HFF-Myc (cell line): ENCODE measurements around the gene KLHL11.
A peak's percentile ranks its signal among the peaks of the same experiment; 100 is the strongest.

Experiments
- DNase-seq: peaks from one replicate; pipeline ENCODE4 v3.0.0-alpha.2; 2011; ENCODE audit warnings: low read depth; ENCODE audit errors: extremely low read depth
- H3K4me3 ChIP-seq: replicated peaks from 2 replicates; pipeline ENCODE4 v1.5.1; 2011; ENCODE audit warnings: low read depth, mild to moderate bottlenecking, control low read depth, low read length
- TF ChIP-seq, protein P1 (sequence below): IDR thresholded peaks from 2 replicates; pipeline ENCODE4 v1.5.1; 2012; ENCODE audit warnings: mild to moderate bottlenecking, low read depth, low read length, control low read depth; ENCODE audit errors: missing control alignments

KLHL11 gene

DNA sequence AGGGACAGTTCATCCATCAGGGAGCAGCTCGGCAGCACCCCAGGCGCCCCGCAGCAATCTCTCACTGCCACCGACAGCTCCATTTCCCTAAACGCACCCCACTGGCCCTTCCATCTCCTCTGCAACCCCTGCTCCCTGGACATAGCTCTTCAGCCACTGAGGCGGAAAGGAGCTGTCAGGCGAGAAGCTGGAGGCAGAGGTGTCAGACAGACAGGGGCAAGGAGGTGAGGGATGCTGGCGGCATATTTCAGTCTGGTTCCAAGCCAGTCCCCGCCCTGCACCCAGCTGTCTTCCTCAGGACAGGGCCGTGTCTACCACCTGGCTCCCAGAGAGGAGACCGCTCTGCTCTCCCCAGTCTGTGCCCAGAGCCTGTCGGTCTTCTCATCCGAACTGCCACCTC lies 43.9 kb upstream of the KLHL11 start:
- TF ChIP-seq, protein P1, sequence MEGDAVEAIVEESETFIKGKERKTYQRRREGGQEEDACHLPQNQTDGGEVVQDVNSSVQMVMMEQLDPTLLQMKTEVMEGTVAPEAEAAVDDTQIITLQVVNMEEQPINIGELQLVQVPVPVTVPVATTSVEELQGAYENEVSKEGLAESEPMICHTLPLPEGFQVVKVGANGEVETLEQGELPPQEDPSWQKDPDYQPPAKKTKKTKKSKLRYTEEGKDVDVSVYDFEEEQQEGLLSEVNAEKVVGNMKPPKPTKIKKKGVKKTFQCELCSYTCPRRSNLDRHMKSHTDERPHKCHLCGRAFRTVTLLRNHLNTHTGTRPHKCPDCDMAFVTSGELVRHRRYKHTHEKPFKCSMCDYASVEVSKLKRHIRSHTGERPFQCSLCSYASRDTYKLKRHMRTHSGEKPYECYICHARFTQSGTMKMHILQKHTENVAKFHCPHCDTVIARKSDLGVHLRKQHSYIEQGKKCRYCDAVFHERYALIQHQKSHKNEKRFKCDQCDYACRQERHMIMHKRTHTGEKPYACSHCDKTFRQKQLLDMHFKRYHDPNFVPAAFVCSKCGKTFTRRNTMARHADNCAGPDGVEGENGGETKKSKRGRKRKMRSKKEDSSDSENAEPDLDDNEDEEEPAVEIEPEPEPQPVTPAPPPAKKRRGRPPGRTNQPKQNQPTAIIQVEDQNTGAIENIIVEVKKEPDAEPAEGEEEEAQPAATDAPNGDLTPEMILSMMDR: no peak
- no peak for DNase-seq
- no peak overlapping the region for H3K4me3 ChIP-seq

DNA sequence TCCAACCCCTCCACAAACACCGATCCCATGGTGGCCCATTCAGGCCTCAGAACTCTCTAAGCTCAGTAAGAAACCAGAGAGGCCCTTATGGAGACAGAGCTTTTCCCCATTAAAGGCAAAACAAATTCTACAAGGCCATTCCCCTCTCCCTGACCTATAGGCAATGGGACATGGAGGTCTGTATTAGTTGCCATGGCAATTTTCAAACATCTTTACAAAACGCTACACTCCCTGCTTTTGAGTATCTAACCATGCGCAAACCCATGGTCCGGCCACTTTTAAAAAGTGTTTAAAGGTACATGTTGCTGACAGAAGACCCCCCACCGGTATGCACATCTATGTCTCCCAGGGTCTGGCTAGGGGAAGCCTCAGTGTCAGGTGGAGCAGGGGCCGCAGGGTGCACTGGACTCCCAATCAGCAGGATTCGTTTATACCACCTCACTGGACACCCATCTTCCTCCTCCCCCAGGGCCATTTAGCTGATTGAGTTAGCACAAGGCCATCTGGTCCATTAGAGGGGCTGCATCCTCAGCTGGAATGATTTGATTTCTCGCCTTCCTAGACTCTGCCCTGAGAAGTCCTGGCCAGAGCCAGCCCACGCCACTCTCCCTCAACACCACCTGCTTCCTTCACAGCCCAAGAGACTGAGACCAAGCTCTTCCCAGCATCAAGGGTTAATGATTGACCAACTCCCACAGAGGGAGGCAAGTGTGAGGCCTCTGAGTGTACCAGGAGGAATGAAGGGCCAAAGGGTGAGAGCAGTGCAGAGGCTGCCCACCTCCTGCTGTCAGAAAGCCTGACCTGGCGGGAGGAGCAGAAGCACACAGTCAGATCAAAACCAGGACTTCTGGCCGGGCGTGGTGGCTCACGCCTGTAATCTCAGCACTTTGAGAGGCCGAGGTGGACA lies 42.7 kb upstream of the KLHL11 start:
- no peak overlapping the region for H3K4me3 ChIP-seq
- TF ChIP-seq, protein P1: no peak
- DNase-seq: no peak

DNA sequence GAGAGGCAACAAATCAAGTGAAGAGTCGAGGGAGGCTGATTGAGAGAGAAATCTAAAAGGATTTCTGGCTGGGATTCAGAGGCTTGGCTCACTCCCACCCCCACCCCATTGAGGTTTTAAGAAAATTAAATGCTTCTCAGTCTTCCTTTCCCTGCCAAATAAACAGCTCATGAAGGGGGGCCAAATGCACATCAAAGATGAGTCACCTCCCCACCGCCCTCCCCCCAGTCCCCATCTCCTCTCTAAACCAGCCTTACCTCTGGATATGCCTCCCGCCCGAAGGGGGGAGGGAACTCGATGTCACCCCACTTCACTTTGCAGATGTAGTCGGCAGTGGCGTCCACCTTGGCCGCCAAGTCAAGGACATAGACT lies 41.9 kb upstream of the KLHL11 start:
- DNase-seq: peak; percentile 59
- no peak overlapping the region for H3K4me3 ChIP-seq
- TF ChIP-seq, protein P1: no peak

DNA sequence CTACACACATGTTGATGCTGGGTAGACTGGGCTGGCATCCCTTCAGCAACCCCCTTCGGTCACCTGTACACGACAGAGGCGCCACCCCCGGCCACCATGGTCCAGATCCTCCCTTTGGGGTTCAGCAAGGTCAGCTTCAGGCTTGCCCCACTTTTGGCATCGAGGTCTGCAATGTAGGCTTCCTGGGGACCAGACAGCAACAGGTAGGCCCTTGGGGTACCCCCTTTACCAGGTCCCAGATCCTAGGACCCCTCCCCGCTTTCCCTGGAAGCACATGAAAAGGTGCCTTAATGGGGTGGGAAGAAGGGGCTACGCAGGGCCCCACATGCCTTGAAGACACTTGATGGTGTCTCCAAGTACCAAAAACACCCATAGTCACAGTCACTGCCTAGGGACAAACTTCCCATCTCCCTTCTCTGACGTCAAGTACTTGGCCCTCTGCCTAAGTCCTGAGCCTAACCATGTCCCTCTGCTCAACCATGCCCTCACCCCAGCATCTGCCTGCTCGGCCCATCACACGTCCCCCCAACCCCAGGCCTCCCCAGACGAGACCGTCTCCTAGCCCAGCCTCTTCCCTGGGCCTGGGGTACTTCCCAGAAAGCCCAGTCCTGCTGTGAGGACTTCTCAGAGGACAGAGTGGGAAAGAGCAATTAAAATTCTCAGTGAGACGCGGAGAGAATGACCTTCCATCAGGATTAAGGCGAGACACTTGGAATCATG lies 41.4 kb upstream of the KLHL11 start:
- TF ChIP-seq, protein P1: no peak
- no peak overlapping the region for H3K4me3 ChIP-seq
- DNase-seq: no peak

DNA sequence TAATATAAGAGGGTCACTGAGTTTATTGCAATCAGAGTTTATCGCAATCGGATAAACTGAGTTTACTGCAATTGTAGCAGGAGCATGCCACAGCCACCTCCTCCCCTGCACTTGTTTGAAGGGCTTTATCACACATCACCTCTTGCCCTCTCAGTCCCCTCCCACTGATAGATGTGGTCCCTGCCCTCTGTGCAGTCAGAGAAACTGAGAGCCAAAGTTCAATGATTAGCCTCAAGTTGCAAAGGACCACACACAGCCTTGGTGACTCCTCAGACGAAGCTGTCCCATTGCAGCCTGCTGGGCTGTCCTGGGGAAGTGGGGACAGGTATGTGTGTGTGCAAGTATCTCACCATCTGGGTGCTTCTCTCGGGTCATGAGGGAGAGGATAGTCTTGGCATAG lies 39.9 kb upstream of the KLHL11 start:
- H3K4me3 ChIP-seq: no peak overlapping the region
- TF ChIP-seq, protein P1: no peak

DNA sequence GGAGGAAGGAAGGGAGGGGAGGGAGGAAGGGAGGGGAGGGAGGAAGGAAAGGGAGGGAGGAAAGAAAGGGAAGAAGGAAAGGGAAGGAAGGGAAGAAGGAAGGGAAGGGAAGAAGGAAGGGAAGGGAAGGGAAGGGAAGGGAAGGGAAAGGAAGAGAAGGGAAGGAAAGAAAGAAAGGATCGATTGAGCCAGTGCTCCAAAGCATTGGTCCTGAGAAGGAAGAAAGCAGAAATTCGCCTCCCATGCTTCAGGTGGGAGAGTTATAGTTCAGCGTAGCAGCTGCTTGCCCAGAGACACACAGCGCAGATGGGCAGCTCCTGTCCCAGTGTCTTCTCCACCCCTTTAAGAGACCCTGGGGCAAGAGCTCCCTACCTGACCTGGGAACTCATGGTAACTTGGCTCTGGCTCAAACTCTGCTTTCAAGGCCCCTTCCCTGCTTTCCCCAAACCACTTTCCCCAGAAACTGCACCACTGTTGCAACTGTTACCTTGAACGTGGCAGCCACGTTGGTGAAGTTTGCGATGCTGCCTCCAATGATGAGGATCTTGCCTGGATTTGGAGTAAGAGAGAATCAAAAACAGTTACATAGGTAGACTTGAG lies 39.1 kb upstream of the KLHL11 start:
- TF ChIP-seq, protein P1: no peak
- no peak overlapping the region for H3K4me3 ChIP-seq
- DNase-seq: no peak

More for the DNA sequence above, 39.9 kb upstream of the KLHL11 start:
- no peak for DNase-seq
